ENCODE data around the gene PFKM. TPM values are rescaled to one million over a fixed set of nuclear protein-coding genes. Genes with fewer than 3 reads are reported as not detected.

The PFKM gene
- total RNA-seq (2014; rRNA removed; shearing (Covaris generic)) = 50.4 and 61.8 TPM in 2 replicates

DNA sequence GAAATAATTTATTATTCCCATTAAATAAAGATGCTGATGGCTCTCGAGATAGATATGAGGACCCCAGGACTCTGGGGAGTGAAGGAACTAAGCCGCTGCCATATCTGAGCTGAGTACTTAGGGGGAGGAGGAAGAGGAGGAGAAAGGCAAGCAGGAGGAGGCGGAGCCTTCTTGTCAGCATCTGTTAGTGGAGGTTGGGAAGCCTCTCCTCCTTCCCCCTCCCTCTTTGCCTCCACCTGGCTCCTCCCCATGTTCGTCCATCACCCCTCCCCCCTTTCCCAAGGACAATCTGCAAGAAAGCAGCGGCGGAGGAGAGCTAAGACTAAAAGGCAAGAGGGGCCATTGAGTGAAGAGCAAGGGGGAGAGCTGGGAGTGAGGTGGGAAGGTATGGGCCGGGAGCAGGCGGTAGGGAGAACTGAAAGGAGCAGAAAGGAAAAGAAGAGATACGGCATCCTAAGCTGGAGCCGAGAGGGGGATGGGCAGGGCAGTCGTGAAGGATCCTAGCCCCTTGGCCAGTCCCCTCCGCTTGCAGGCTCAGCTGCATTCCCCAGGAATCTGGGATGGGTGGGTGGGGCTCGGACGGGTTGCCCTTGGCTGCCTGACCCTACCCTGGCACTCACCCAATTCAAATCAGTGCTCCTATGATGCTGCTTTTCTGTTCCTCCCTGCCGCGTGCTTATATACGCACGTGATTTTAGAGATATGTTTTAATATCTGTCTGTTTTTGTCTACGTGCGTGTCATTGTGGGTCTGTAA is at the start of gene PFKM:
Gene PFKM, plus strand, starts transcription at position 287 of the 756 bp plus-strand sequence. CDS start 3,411 bp downstream, outside the sequence.
- DNase-seq (ENCODE audit: low spot score) = peak; percentile 88

DNA sequence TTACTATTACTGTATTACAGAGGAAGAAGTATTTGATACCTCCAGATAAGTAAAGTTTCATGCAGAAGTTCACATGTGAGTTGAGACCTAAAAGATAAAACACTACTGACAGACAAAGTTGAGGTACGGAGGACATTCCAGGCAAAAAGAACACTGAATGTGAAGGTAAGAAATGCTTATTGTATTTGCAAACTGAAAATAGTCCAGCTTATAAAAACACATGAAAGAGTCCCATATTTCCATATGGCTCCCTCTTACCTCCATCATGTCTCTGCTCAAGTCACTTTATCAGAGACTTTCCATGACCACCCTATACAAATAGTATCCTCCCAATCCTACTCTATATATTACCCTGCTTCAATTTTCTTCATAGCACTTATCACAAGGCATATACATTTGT is 49.1 kb upstream of the PFKM start:
- no peak for DNase-seq (ENCODE audit: low spot score)

DNA sequence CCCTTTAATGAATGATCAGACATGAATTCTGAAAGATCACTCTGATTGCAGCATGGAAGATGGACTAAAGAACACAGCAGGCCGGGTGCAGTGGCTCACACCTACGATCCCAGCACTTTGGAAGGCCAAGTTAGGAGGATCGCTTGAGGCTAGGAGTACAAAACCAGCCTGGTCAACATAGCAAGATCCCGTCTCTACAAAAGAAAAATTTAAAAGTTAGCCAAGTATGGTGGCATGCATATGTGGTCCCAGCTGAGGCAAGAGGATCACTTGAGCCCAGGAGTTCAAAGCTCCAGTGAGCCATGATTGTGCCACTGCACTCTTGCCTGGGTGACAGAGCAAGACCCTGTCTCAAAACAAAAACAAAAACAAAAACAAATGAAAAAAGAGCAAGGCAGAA is 48.4 kb upstream of the PFKM start:
- DNase-seq (ENCODE audit: low spot score) = no peak

DNA sequence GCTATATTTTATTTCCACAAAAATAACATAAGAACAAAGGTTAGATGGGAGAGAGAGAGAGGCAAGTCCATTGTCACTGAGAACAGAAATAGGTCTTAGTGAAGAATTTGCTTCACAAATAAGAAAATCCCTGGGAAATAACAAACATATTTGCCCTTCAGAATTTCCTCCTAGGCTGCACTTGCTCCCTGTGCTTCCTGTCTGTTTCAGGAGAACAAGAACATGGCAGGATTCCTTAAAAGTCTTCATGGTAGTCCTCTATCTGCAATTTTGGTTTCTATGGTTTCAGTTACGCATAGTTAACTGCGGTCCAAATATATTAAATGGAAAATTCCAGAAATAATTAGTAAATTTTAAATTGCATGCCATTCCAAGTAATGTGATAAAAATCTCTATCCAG is 47.4 kb upstream of the PFKM start:
- no peak for DNase-seq (ENCODE audit: low spot score)

DNA sequence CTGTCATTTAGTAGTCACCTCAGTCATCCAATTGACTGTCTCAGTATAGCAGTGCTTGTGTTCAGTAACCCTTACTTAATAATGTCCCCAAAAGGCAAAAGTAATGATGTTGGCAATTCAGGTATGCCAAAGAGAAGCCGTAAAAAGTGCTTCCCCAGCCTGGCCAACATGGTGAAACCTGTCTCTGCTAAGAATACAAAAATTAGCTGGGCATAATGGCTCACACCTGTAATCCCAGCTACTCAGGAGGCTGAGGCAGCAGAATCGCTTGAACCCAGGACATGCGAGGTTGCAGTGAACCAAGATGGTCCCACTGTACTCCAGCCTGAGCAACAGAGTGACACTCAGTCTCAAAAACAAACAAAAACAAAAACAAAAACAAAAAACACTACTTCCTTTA is 46.9 kb upstream of the PFKM start:
- no peak for DNase-seq (ENCODE audit: low spot score)

DNA sequence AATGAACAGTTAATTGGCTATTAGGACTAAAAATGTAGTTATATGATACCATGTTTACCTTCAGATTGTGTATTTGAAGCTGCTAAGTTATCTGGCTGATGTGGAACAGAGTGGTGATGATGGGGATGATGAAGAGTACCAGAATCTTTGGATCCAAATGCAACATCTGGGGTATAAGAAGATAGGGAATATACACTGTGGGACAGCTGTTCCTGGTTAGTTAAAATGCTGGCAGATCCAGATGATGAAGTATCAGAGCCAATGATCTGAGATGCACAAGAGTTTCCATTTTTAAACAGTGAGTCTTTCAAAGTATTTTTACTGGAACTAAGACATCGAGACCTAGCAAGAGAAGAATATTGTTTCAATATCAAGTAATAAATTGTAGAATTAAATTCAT is 44.9 kb upstream of the PFKM start:
- DNase-seq (ENCODE audit: low spot score) = no peak

DNA sequence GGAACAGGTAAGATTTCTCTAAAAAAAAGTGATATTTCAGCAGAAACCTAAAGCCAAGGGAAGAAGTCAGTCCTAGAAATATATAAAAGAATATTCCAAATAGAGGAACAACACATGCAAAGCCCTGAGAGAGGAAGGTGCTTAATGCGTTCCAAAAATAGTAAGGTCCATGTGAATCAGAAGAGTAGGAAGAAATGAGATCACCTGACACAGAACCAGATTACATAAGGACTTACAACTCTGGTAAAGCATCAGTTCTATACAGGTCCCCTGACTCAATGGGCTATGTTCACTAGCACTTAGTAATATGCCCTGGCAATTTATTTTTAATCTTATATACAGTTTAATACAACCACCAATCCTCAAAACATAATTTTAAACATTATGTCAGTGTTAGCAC is 43.3 kb upstream of the PFKM start:
- no peak for DNase-seq (ENCODE audit: low spot score)

DNA sequence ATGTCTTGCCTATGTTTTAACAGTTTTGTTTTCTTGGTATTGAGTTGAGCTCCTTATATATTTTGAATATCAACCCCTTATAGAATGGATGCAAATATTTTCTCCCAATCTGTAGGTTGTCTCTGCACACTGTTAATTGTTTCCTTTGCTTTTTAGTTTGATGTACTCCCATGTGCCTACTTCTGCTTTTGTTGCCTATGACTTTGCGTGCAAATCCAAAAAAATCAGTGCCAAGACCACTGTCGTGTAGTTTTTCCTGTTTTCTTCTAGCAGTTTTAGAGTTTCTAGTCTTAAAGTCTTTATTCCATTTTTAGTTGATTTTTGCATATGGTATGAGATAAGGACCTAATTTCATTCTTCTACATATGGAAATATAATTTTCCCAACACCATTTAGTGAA is 42.1 kb upstream of the PFKM start:
- DNase-seq (ENCODE audit: low spot score) = no peak

DNA sequence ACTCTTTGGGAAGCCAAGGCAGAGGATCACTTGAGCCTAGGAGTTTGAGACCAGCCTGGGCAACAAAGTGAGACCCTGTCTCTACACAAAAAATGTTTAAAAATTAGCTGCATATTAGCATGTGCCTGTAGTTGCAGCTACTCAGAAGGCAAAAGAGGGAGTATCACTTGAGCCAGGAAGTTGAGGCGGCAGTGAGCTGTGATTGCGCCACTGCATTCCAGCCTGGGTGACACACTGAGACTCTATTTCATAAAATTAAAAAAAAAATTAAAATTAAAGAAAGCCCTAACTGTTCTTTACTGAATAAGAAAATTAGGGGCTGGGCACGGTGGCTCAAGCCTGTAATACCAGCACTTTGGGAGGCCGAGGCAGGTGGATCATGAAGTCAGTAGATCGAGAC is 40.3 kb upstream of the PFKM start:
- no peak for DNase-seq (ENCODE audit: low spot score)

DNA sequence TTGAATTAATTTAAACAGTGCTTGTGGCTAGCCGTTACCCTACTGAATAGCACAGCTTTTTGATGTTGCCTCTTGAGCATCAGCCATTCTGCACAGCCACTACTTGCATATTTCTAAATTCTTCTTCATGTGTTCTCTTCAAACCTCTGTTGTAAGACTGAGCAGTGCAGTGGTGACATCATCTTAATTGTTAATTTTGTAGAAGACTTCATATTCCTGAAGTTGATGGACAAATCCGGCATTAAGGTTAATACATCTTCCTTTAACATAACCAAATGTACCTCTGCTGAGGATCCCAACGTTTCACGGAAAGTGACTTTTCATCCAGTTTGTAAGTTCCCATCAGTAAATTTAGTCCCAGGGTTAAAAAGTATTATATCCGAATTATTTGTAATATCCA is 38.9 kb upstream of the PFKM start:
- DNase-seq (ENCODE audit: low spot score) = no peak

DNA sequence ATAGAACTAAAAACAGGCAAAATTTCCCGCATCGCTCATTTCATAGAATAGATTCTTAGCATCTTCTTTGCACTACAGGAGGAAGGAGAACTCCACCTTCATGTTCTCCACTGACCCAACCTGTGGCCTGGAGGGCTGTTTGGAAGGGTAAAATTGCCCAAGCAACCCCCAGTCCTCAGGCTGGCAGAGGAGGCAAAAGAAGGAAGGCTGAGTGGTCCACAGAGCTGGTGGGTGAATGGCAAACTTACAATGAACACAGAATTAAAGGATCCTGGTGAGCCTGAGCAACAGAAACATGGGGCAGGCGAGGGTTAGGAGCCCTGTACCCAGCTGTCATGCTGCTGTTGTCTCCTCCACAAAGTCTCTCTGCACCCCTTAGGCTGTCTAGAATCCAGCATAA is 38.3 kb upstream of the PFKM start:
- DNase-seq (ENCODE audit: low spot score) = no peak

DNA sequence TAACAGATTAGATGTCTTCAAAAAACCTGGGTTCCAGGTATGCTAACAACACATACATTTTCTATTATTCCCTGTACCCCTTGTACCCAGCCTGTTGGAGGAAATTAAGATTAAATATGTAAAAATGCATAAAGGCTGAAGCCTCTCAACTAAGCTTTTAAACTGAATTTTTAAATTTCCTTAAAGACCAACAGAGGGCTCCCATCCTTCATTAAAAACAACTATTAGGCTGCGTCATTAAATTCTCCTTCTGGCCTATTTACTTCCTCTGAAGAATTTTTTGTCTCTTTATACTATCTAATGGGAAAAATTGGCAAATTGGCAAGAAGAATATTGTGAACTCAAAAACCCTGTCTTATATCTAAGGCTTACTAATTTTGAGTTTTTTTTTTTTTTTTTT is 35.1 kb upstream of the PFKM start:
- peak; percentile 19 for DNase-seq (ENCODE audit: low spot score)

DNA sequence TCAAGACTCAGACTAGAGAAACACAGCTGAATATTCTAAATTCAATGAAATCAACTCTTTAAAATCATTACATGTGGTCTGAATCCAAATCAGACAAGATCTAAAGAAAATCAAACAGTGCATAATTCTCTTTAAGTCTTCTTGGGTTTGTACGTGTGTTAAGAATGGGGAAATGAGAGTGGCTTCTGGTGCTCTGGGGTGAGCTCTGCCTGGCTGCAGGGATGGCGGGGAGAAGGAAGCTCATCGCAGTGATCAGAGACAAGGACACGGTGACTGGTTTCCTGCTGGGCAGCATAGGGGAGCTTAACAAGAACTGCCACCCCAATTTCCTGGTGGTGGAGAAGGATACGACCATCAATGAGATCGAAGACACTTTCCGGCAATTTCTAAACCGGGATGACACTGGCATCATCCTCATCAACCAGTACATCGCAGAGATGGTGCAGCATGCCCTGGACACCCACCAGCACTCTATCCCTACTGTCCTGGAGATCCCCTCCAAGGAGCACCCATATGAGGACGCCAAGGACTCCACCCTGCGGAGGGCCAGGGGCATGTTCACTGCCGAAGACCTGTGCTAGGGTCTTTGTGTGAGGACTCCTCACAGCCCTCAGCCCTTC is 34.2 kb upstream of the PFKM start:
- no peak for DNase-seq (ENCODE audit: low spot score)

DNA sequence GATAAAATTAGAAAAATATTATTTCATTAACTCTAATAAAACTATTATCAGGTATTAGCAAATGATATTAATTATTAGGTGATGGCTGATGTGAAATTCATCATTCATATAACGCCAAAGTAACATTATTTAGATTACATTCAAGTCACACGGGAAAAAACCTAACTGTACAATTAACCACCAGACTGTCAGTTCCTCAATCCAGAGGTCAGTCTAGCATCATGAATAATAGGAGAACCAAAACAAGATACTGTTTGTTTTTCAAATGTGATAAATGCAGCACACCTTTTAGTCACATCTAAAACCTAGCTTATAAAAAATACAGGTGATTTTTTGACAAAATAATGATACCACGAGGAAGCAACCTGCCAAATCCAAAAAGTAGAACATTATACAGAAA is 32.8 kb upstream of the PFKM start:
- no peak for DNase-seq (ENCODE audit: low spot score)

DNA sequence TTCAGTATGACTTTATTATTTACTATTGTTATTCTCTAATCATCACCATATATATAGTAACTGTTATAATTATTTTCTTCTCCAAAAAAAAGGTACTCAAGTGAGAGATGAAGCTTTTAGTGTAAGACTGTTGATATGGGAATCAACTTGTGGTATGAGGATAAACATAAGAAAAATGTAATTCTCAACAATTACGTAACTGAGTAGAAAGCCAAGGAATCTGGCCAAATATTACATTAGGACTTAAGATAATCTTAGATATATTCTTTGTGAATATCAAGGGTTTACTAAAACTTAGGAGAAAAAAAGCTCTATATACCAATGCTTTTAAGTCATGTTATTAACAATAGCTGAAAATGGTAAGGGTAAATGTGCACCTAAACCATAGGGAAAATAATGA is 26.6 kb upstream of the PFKM start:
- no peak for DNase-seq (ENCODE audit: low spot score)

DNA sequence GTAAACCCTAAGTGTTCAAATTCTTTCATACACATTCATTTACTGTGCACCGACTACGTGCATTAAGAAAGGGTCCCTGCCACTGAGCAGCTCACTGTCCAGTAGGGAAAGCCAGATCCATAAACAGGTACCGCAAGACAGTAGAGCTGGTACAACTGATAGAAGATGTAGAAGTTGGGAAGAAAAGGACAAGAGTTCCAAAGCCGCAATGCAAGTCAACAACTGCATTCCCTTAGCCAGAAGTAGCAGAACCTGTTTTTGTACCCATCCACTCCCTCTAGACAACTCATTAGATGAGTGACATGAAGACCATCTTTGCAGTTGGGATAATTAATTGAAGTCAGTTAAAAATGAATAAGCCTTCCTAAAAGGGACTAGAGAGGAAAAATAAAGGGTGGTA is 14.6 kb upstream of the PFKM start:
- DNase-seq (ENCODE audit: low spot score) = peak; percentile 65

DNA sequence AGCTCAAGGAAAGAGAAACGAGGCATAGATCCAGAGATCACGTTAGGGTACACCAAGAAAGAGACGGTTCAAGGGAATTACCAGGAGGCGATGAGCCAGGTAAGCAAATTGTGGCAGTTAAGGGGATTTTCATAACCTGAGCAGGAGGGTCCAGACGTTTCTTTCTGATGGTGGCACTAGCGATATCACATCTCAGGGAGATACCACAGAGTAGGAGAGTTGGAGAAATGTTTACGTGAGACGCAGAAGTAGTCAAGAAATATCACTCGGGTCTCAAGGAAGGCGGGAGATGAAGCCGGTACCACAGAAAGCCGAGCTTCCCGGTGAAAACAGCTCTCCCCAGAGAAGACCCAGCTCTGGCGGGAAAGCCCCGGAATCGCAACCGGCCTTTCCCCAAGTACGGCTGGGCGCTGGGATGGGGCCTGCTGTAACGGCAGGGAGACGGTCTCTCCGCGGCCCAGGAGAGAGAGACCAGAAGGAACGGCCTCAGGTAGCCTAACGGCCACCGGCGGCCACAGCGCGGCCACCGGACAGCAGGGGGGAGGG is 13.8 kb upstream of the PFKM start:
- DNase-seq (ENCODE audit: low spot score) = peak; percentile 52

DNA sequence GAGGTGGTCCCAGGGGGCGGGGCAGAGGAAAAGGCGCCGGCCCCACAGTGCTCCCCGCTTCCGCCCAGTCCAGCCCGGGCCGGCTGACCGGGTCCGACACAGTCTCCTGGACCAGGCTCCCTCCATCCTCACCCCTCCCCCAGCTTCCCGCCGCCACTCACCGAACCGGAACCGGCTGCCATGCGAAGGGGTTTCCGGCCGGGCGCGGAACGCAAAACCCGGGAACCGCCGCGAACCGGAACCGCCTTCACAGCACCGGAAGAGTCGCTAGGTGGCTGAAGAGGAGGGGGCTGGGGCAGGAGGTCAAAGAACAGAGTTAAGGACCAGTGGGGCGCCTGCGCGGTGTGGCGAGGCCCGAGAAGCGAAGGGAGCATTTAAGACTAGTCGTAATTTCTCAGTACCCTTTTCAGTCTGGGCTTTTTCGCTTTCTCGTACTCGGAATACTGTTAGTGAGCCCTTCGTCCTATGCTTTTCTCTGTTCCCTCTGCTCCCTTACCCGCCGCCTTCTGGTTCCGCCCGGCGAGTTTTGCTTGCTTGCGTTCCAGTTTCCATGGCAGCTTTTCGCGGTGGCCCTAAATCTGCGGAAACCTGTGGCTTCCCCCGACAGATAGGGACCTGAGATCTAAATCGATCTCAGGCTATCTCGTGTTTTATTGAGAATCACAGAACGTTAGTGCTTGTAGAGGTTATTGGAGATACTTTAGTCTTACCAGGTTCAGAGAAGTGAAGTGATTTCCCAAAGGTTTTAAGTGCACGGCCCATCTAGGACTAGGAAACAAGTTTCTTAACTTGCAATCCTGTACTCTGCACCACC is 13.1 kb upstream of the PFKM start, which contains the start of gene SENP1:
Gene SENP1, minus strand, starts transcription at position 213 of the 814 bp plus-strand sequence. CDS start 4,607 bp downstream, outside the sequence.
- peak; percentile 89 for DNase-seq (ENCODE audit: low spot score)

DNA sequence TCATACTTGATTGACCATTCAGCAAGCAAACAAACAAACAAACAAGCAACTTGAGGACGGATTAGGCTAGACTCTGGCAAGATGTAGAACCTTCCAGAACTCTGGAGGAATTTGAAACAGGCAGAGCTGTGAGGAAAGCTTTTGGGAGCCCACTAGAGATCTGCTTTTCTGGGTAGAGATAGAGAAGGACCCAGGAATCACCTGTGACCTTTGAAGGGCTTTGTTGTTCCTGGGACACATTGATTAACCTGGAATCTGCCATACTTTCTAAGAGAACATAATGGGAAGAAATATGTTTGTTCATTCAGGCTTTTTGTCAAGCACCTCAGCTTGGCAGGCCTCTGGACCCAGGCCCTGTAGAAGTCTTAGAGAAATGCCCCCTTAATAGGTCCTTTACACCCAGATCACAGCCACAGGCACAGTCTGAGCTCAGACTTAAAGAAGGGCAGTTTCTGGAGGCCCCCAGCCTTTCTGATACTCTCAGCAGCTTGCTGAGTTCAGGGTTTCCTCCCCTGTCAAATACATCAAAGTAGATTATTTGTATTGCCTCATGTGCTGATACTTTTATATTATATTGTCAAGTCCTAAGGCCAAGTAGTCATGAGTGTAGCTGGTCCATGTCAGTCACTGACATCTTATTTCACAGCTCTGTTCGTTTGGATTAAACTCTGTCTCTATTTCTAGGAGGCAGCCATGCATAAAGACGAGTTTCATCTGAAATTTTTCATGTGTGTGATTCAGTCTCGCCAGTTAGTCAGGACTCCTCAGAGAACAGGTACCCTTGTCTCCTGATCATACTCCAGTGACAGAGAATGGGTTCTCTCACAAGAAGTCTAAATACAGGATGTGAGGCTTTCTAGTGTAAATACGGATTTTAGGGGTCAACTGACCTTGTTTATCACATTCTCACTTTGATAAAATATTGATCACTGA is 12.2 kb upstream of the PFKM start:
- no peak for DNase-seq (ENCODE audit: low spot score)

DNA sequence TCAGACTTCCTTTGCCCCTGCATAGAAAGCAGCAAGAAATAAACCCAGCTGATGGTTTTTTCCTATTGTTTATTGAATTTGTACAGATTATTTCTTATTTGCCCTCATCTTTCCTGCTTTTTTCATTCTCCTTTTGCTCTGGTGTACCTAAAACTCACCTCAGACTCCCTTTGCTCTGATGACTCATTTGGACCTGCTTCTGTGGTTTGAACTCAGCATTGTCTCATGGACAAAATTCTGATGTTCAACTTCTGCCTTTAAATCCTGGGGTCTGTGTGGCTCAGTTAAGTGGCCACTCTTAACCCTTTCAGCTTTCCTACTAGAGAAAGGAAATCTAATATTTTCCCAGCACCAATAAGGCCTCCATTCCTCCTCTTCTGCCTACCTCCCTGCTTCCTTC is 9.7 kb upstream of the PFKM start:
- no peak for DNase-seq (ENCODE audit: low spot score)

DNA sequence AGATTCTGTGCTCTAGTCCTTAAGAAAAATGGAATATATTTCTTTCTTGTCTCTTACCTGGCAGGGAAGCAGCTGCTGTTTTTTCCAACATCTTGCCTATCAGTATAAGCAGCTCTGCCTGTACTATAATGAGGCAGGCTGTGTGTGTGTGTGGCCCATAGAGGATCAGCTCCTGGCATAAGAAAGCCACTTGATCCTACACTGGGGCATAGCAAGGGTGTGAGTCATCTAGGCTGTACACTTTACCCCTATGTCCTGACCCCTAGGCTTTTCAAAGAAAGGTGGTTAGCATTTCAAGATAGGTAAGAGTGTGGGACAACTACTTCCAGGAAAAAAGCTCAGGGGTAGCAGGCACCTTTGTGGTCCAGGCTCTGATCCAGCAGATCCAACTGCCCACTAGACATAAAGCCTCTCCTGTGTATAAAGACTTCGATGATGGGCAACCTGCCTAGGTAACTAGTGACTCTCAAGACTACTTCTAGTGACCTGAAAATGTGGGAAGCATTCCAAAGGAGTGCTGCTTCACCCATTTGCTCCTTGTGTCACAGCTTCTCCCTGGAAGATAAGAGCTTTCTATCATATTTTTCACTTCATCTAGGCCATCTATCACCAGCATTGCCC is 8.4 kb upstream of the PFKM start:
- DNase-seq (ENCODE audit: low spot score) = peak; percentile 2

All from HT-29 (cell line).